ENCODE measurements around the gene ZNF407.

Gene ZNF407

DNA sequence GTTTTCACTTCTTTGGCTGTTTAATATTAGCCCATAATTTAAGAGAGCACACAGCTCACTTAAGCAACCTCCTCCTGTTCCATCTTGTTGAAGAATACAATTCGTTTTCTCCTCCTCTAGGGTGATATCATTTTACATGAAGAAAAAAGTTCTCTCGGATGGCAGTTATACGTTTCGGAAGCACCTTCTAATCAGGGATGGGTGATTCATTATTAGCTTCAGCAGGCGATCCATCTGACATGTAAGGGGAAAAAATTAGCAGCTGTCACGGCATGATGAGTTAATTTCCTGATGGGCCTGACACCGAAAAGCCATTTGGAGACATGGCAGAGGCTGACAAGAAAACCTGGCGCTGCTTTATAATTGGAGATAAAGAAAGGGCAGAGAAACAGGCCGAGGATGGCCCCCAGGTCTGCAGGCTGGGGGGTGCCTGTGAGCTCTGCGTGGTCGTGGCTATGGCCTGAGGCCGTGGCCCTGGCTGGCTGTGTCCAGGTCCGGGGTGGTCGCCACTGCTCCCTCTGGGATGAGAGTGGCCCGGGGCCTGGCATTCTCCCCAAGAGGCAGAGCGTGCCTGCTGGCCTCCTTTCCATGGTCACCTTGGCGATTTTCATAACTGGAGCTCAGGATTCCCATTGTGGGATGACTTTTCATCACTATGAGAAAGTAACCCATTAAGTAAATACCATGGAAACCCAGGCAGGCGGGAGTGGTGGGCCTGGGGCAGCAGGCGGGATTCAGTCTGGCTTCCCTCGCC lies 471.2 kb downstream of the ZNF407 start:
- TF ChIP-seq ZFP3 (CRISPR knock-in tag; IDR thresholded peaks at IDR 0.05) (no peak), ARNTL (CRISPR knock-in tag; IDR thresholded peaks at IDR 0.05; ENCODE audit: borderline replicate concordance, low read depth) (no peak), GLIS3 (CRISPR knock-in tag; IDR thresholded peaks at IDR 0.05) (no peak), PPARA (CRISPR knock-in tag; IDR thresholded peaks at IDR 0.05; ENCODE audit: borderline replicate concordance) (no peak), TCF4 (CRISPR knock-in tag; IDR thresholded peaks at IDR 0.05; ENCODE audit: borderline replicate concordance) (no peak), ZNF565 (CRISPR knock-in tag; conservative IDR thresholded peaks at IDR 0.05; ENCODE audit: low read depth) (no peak), RARB (CRISPR knock-in tag; IDR thresholded peaks at IDR 0.05) (no peak), ZFP30 (CRISPR knock-in tag; IDR thresholded peaks at IDR 0.05) (no peak), BACH2 (CRISPR knock-in tag; IDR thresholded peaks at IDR 0.05; ENCODE audit: borderline replicate concordance) (no peak), ZC3H10 (CRISPR knock-in tag; IDR thresholded peaks at IDR 0.05) (no peak), TOX (CRISPR knock-in tag; IDR thresholded peaks at IDR 0.05; ENCODE audit: borderline replicate concordance) (no peak), OSR1 (CRISPR knock-in tag; IDR thresholded peaks at IDR 0.05) (no peak), SNAI2 (CRISPR knock-in tag; IDR thresholded peaks at IDR 0.05) (no peak)
- TF ChIP-seq, protein P1, sequence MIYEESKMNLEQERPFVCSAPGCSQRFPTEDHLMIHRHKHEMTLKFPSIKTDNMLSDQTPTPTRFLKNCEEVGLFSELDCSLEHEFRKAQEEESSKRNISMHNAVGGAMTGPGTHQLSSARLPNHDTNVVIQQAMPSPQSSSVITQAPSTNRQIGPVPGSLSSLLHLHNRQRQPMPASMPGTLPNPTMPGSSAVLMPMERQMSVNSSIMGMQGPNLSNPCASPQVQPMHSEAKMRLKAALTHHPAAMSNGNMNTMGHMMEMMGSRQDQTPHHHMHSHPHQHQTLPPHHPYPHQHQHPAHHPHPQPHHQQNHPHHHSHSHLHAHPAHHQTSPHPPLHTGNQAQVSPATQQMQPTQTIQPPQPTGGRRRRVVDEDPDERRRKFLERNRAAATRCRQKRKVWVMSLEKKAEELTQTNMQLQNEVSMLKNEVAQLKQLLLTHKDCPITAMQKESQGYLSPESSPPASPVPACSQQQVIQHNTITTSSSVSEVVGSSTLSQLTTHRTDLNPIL (CRISPR knock-in tag; IDR thresholded peaks at IDR 0.05; ENCODE audit: low read depth): no peak
- TF ChIP-seq, protein P2, sequence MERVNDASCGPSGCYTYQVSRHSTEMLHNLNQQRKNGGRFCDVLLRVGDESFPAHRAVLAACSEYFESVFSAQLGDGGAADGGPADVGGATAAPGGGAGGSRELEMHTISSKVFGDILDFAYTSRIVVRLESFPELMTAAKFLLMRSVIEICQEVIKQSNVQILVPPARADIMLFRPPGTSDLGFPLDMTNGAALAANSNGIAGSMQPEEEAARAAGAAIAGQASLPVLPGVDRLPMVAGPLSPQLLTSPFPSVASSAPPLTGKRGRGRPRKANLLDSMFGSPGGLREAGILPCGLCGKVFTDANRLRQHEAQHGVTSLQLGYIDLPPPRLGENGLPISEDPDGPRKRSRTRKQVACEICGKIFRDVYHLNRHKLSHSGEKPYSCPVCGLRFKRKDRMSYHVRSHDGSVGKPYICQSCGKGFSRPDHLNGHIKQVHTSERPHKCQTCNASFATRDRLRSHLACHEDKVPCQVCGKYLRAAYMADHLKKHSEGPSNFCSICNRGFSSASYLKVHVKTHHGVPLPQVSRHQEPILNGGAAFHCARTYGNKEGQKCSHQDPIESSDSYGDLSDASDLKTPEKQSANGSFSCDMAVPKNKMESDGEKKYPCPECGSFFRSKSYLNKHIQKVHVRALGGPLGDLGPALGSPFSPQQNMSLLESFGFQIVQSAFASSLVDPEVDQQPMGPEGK (CRISPR knock-in tag; IDR thresholded peaks at IDR 0.05; ENCODE audit: borderline replicate concordance): no peak
- ATAC-seq: no peak

DNA sequence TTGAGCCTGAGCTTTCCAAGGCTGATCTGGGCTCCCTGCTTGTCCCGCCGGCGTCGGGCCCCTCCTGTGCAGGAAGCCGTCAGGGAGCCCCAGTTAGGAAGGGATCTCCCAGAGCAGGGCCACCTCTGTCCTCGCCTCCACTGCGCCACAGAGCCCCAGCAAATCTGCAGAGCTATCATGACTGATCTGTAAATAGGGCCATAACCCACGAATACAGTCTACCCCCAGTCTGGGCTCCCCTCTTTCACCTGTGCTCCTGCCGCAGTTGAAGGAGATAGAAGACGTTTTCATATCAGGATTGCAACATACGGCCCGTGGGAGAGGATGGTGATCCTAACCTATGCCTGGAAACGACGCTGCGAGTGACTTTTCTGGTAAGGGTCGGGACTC lies 472.6 kb downstream of the ZNF407 start:
- ATAC-seq: no peak
- TF ChIP-seq, protein P3, sequence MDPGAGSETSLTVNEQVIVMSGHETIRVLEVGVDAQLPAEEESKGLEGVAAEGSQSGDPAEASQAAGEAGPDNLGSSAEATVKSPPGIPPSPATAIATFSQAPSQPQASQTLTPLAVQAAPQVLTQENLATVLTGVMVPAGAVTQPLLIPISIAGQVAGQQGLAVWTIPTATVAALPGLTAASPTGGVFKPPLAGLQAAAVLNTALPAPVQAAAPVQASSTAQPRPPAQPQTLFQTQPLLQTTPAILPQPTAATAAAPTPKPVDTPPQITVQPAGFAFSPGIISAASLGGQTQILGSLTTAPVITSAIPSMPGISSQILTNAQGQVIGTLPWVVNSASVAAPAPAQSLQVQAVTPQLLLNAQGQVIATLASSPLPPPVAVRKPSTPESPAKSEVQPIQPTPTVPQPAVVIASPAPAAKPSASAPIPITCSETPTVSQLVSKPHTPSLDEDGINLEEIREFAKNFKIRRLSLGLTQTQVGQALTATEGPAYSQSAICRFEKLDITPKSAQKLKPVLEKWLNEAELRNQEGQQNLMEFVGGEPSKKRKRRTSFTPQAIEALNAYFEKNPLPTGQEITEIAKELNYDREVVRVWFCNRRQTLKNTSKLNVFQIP (CRISPR knock-in tag; IDR thresholded peaks at IDR 0.05; ENCODE audit: borderline replicate concordance, low read depth): no peak
- TF ChIP-seq GLIS3 (CRISPR knock-in tag; IDR thresholded peaks at IDR 0.05): no peak
- TF ChIP-seq ZNF565 (CRISPR knock-in tag; conservative IDR thresholded peaks at IDR 0.05; ENCODE audit: low read depth): no peak
- TF ChIP-seq, protein P1 (CRISPR knock-in tag; IDR thresholded peaks at IDR 0.05; ENCODE audit: low read depth): no peak
- no peak for TF ChIP-seq ZC3H10 (CRISPR knock-in tag; IDR thresholded peaks at IDR 0.05)
- TF ChIP-seq, protein P2 (CRISPR knock-in tag; IDR thresholded peaks at IDR 0.05; ENCODE audit: borderline replicate concordance): no peak
- no peak for TF ChIP-seq TCF4 (CRISPR knock-in tag; IDR thresholded peaks at IDR 0.05; ENCODE audit: borderline replicate concordance)
- no peak for TF ChIP-seq TOX (CRISPR knock-in tag; IDR thresholded peaks at IDR 0.05; ENCODE audit: borderline replicate concordance)
- no peak for TF ChIP-seq OSR1 (CRISPR knock-in tag; IDR thresholded peaks at IDR 0.05)
- TF ChIP-seq RARB (CRISPR knock-in tag; IDR thresholded peaks at IDR 0.05): no peak
- no peak for TF ChIP-seq PPARA (CRISPR knock-in tag; IDR thresholded peaks at IDR 0.05; ENCODE audit: borderline replicate concordance)
- no peak for TF ChIP-seq ISL1 (CRISPR knock-in tag; IDR thresholded peaks at IDR 0.05)
- no peak for TF ChIP-seq ESRRG (CRISPR knock-in tag; IDR thresholded peaks at IDR 0.05)
- no peak for TF ChIP-seq ZNF70 (CRISPR knock-in tag; IDR thresholded peaks at IDR 0.05)
- TF ChIP-seq SNAI2 (CRISPR knock-in tag; IDR thresholded peaks at IDR 0.05): no peak
- no peak for TF ChIP-seq TSHZ2 (CRISPR knock-in tag; IDR thresholded peaks at IDR 0.05)
- TF ChIP-seq BACH2 (CRISPR knock-in tag; IDR thresholded peaks at IDR 0.05; ENCODE audit: borderline replicate concordance): no peak
- TF ChIP-seq, protein P4, sequence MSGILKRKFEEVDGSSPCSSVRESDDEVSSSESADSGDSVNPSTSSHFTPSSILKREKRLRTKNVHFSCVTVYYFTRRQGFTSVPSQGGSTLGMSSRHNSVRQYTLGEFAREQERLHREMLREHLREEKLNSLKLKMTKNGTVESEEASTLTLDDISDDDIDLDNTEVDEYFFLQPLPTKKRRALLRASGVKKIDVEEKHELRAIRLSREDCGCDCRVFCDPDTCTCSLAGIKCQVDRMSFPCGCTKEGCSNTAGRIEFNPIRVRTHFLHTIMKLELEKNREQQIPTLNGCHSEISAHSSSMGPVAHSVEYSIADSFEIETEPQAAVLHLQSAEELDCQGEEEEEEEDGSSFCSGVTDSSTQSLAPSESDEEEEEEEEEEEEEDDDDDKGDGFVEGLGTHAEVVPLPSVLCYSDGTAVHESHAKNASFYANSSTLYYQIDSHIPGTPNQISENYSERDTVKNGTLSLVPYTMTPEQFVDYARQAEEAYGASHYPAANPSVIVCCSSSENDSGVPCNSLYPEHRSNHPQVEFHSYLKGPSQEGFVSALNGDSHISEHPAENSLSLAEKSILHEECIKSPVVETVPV (CRISPR knock-in tag; IDR thresholded peaks at IDR 0.05): no peak
